Ovary (tissue), 9 donors: ENCODE data around the gene ATG5. TPM values are rescaled to one million over a fixed set of nuclear protein-coding genes. Genes with fewer than 3 reads are reported as not detected.
A peak's percentile ranks its signal among the peaks of the same experiment; 100 is the strongest.

Experiments
- DNase-seq, 5 donors: peaks; one replicate each; pipeline ENCODE4 v3.0.0-alpha.2; 2019 to 2020
- H3K27ac ChIP-seq, 2 donors: fragments of 200-600 bp; one replicate each; pipeline versions ENCODE4 v1.5.1 to v1.8.0; 2019 to 2022
- H3K27me3 ChIP-seq: fragments of 200-600 bp; one replicate; pipeline ENCODE4 v1.8.0; 2022
- H3K36me3 ChIP-seq: fragments of 200-600 bp; sonication (generic); one replicate; pipeline ENCODE4 v1.5.1; 2019
- H3K4me1 ChIP-seq: one replicate; pipeline ENCODE4 v1.8.1; 2013; ENCODE audit warnings: mild to moderate bottlenecking, moderate library complexity; ENCODE audit not compliant: insufficient read depth
- H3K4me3 ChIP-seq: fragments of 200-600 bp; sonication (generic); one replicate; pipeline ENCODE4 v1.5.1; 2017
- H3K9me3 ChIP-seq, 2 donors: fragments of 200-600 bp in 1 of 2; sonication (generic) in 1 of 2; one replicate each; pipeline versions ENCODE4 v1.5.1 to v1.8.1; 2013 to 2019; ENCODE audit warnings: mild to moderate bottlenecking in 1 of 2, moderate library complexity in 1 of 2
- CTCF ChIP-seq, 3 donors: fragments of 450-650 bp in 2 of 3; fragments of 200-600 bp in 1 of 3; IDR thresholded peaks; one replicate each; pipeline versions ENCODE4 v1.5.1 to v1.8.0; 2016 to 2022; ENCODE audit warnings: antibody characterized with exemption in 3 of 3, mild to moderate bottlenecking in 1 of 3
- EP300 ChIP-seq: sonication (generic); formaldehyde crosslinking; IDR thresholded peaks from one replicate; pipeline ENCODE4 v1.6.1; 2017; ENCODE audit warnings: antibody characterized with exemption
- POLR2A ChIP-seq: fragments of 450-650 bp; IDR thresholded peaks from one replicate; pipeline ENCODE4 v1.6.1; 2017; ENCODE audit warnings: antibody characterized with exemption, mild to moderate bottlenecking, moderate library complexity
- WGBS, 3 donors: extraction: QIAGEN DNeasy Blood & Tissue Kit in 1 of 3; methylation state at CpG; one replicate each; pipeline versions ENCODE4 v1.1.5 to v1.1.7; 2013 to 2017; 5-methylcytosine and 5-hydroxymethylcytosine counted together
- intact Hi-C, 4 donors: fragments of 100-400 bp; cut with DNase I; formaldehyde crosslinking; loops; one replicate each; pipeline versions ENCODE4 v1.11.0 to v1.15.1; 2022 to 2023
- polyA plus RNA-seq, 2 donors: library from polyadenylated mRNA; stranded (reverse); fragments of 200-250 nt in 1 of 2; fragments of 350-450 nt in 1 of 2; fragmentation: Illumina TruSeq in 1 of 2; extraction: RNeasy Lipid Tissue Mini Kit (QIAGEN cat#74804) in 1 of 2; gene quantifications; one replicate each; pipeline ENCODE4 v1.2.3, GENCODE V29; 2013 to 2014
- total RNA-seq, 7 donors: library from RNA; depleted of rRNA in 2 of 7; stranded (reverse); fragments of >200 nt in 2 of 7; fragmentation: NEBNext Ultra II Directional in 3 of 7; extraction: Animal tissue kit (Norgen Biotek cat#: 25700) in 3 of 7; gene quantifications; one replicate each; pipeline versions ENCODE4 v1.1.0 to v1.2.4, GENCODE V29; 2016 to 2023
- donor health status: DM: no; HTN: no; CAD: no; lungs with moderate emphysema.
- donor health status: DM: no; HTN: no; CAD: no.
- donor health status: Bipolar disorder and iron deficiency.
- donor health status: DM: yes; HTN: yes; CAD: no.
- donor health status: DM: no; HTN: no; CAD: no.
- donor health status: DM: yes; HTN: yes; CAD: no.

ATG5 gene
- total and polyA plus RNA-seq, 9 donors: 17.3 to 35.2 (median 28.3) TPM

GRCh38 chr6:106227612-106228507, 97.7 kb downstream of the ATG5 start:
- H3K36me3 ChIP-seq: no peaks in the 10 kb centered on the region
- H3K4me3 ChIP-seq: no peak overlapping the region
- no peaks in the 10 kb centered on the region for H3K27me3 ChIP-seq
- intact Hi-C loops: loop anchor here in 1 of 4 donors (10.0 kb wide), 1 partner anchor 743 kb away; no protein-coding TSS in a partner anchor
- DNase-seq: no peak
- H3K27ac ChIP-seq: no peak overlapping the region
- 97 to 98% (median 98%) methylated on average over 17 of the region's 17 CpGs for WGBS, 3 donors
- H3K9me3 ChIP-seq: no peaks in the 10 kb centered on the region
- no peaks in the 10 kb centered on the region for H3K4me1 ChIP-seq
- TF ChIP-seq EP300 (no peak), CTCF (IDR thresholded peaks at IDR 0.05) (no peak), POLR2A (no peak)

DNA sequence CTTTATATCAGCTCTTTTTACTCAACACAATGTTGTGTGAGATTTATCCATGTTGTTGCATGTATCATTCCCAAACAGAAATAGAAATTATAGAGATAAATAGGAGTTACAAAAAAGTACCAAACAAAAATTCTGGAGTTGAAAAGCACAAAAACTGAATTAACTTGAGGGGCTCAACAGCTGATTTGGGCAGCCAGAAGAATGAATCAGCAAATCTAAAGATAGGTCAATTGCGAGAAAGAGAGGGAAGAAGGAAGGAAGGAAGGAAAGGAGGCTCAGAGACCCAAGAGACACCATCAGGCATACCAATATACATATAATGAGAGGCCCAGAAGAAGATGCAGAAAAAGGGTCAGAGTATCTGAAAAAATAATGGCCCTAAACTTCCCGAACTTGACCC, 98.9 kb downstream of the ATG5 start:
- DNase-seq: no peak
- H3K36me3 ChIP-seq: no peaks in the 10 kb centered on the region

DNA sequence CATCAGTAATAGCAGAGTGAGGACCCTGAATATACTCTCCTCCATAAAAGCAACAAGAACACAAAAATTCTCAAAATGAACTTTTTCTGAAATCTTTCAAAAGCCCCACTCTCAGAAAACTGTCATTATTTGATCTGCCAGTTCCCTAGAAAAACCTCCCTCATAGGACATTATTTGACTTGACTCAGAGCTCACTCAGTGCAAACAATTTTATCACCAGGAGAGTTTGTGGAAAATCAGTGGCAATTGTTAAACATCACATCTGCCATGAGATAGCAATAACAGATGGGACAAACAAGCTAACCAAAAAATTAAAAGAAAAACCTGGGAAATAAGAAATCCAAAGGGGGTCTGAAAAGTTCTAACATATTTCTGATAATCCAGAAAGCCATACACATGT, 100.0 kb downstream of the ATG5 start:
- Histone ChIP-seq H3K27ac (no peak overlapping the region), H3K4me1 (no peaks in the 10 kb centered on the region), H3K36me3 (no peaks in the 10 kb centered on the region), H3K9me3 (no peaks in the 10 kb centered on the region), H3K27me3 (no peaks in the 10 kb centered on the region), H3K4me3 (no peak overlapping the region)
- no peak for DNase-seq
- intact Hi-C loops: loop anchor here in 1 of 4 donors (10.0 kb wide), 1 partner anchor 741 kb away; no protein-coding TSS in a partner anchor
- no peak for TF ChIP-seq EP300
- TF ChIP-seq CTCF (IDR thresholded peaks at IDR 0.05): no peak
- no peak for TF ChIP-seq POLR2A

More for the DNA sequence above, 98.9 kb downstream of the ATG5 start:
- H3K9me3 ChIP-seq: no peaks in the 10 kb centered on the region
- WGBS, 3 donors: 90 to 93% (median 91%) methylated on average over 2 of the region's 2 CpGs
- no peak overlapping the region for H3K4me3 ChIP-seq
- no peaks in the 10 kb centered on the region for H3K4me1 ChIP-seq
- no peaks in the 10 kb centered on the region for H3K27me3 ChIP-seq
- no peak overlapping the region for H3K27ac ChIP-seq
- no peak for TF ChIP-seq CTCF (IDR thresholded peaks at IDR 0.05)
- TF ChIP-seq EP300: no peak
- no peak for TF ChIP-seq POLR2A
- intact Hi-C loops: loop anchor here in 1 of 4 donors (10.0 kb wide), 1 partner anchor 742 kb away; no protein-coding TSS in a partner anchor

GRCh38 chr6:106223300-106223930, 102.1 kb downstream of the ATG5 start:
- H3K9me3 ChIP-seq: no peaks in the 10 kb centered on the region
- intact Hi-C loops: loop anchor here in 2 of 4 donors (5.0 to 10.0 kb wide), 2 partner anchors 739 to 741 kb away; no protein-coding TSS in a partner anchor
- TF ChIP-seq CTCF (IDR thresholded peaks at IDR 0.05) (peak in 2 of 3 donors; percentile 57 to 62), EP300 (no peak), POLR2A (no peak)
- no peak overlapping the region for H3K4me3 ChIP-seq
- H3K4me1 ChIP-seq: no peaks in the 10 kb centered on the region
- no peaks in the 10 kb centered on the region for H3K36me3 ChIP-seq
- WGBS, 3 donors: 32 to 42% (median 39%) methylated on average over 2 of the region's 2 CpGs
- H3K27me3 ChIP-seq: no peaks in the 10 kb centered on the region
- peak in 4 of 5 donors; percentile 33 to 69 (median 49) for DNase-seq
- no peak overlapping the region for H3K27ac ChIP-seq
